ENCODE results near the gene KRT40. TPM values are rescaled to one million over a fixed set of nuclear protein-coding genes. Genes with fewer than 3 reads are reported as not detected.

The KRT40 gene
- total RNA-seq, 4 donors from 2014 or later: 12.3 TPM; not detected in 3

- TF ChIP-seq CTCF (IDR thresholded peaks at IDR 0.05): no peak
- no peak for TF ChIP-seq POLR2A (IDR thresholded peaks at IDR 0.05)
- intact Hi-C loops (cut with DNase I; ENCODE audit: low total_unique reads): no loop called here
- 91 to 98% methylated on average over 3 of the region's 3 CpGs for WGBS, 2 donors
- no peak overlapping the region for H3K4me3 ChIP-seq (ENCODE audit: low read depth, poor library complexity, severe bottlenecking)
- DNase-seq (ENCODE audit: low spot score in 2 of 2): no peak
Measured at GRCh38 chr17:41019415-41019814, 35.3 kb upstream of the KRT40 start.

- no peak for TF ChIP-seq CTCF (IDR thresholded peaks at IDR 0.05)
- no peak for TF ChIP-seq POLR2A (IDR thresholded peaks at IDR 0.05)
- no peak overlapping the region for H3K4me3 ChIP-seq (ENCODE audit: low read depth, poor library complexity, severe bottlenecking)
- no peak for DNase-seq (ENCODE audit: low spot score in 2 of 2)
- WGBS, 2 donors: 67 to 82% methylated on average over 3 of the region's 3 CpGs
- intact Hi-C loops (cut with DNase I; ENCODE audit: low total_unique reads): no loop called here
Measured at GRCh38 chr17:41018541-41018940, 34.4 kb upstream of the KRT40 start.

GRCh38 chr17:41016578-41017215 lies 32.6 kb upstream of the KRT40 start:
- no peak overlapping the region for H3K4me3 ChIP-seq (ENCODE audit: low read depth, poor library complexity, severe bottlenecking)
- DNase-seq (ENCODE audit: low spot score in 2 of 2): no peak
- intact Hi-C loops (cut with DNase I; ENCODE audit: low total_unique reads): no loop called here
- TF ChIP-seq CTCF (IDR thresholded peaks at IDR 0.05): no peak
- TF ChIP-seq POLR2A (IDR thresholded peaks at IDR 0.05): no peak
- WGBS, 2 donors: 86 to 87% methylated on average over 13 of the region's 13 CpGs

- TF ChIP-seq POLR2A (IDR thresholded peaks at IDR 0.05) (no peak), CTCF (IDR thresholded peaks at IDR 0.05) (no peak)
- H3K4me3 ChIP-seq (ENCODE audit: low read depth, poor library complexity, severe bottlenecking): no peak overlapping the region
- no peak for DNase-seq (ENCODE audit: low spot score in 2 of 2)
- intact Hi-C loops (cut with DNase I; ENCODE audit: low total_unique reads): no loop called here
- 72 to 74% methylated on average over 7 of the region's 7 CpGs for WGBS, 2 donors
Measured at GRCh38 chr17:41015454-41015853, 31.3 kb upstream of the KRT40 start.

GRCh38 chr17:41013606-41014005 lies 29.5 kb upstream of the KRT40 start:
- TF ChIP-seq POLR2A (IDR thresholded peaks at IDR 0.05): no peak
- no peak for TF ChIP-seq CTCF (IDR thresholded peaks at IDR 0.05)
- WGBS, 2 donors: 19 to 23% methylated on average over 1 of the region's 1 CpG
- intact Hi-C loops (cut with DNase I; ENCODE audit: low total_unique reads): no loop called here
- DNase-seq (ENCODE audit: low spot score in 2 of 2): no peak
- no peak overlapping the region for H3K4me3 ChIP-seq (ENCODE audit: low read depth, poor library complexity, severe bottlenecking)

- intact Hi-C loops (cut with DNase I; ENCODE audit: low total_unique reads): no loop called here
- 68 to 78% methylated on average over 3 of the region's 3 CpGs for WGBS, 2 donors
- no peak overlapping the region for H3K4me3 ChIP-seq (ENCODE audit: low read depth, poor library complexity, severe bottlenecking)
- no peak for DNase-seq (ENCODE audit: low spot score in 2 of 2)
- no peak for TF ChIP-seq POLR2A (IDR thresholded peaks at IDR 0.05)
- TF ChIP-seq CTCF (IDR thresholded peaks at IDR 0.05): no peak
Measured at GRCh38 chr17:41013181-41013580, 29.1 kb upstream of the KRT40 start.
